Gastroesophageal sphincter (tissue), 3 donors: ENCODE measurements around the gene TRMT10C.

Experiments
- CTCF ChIP-seq, 4 experiments: fragments of 200-600 bp in 2 of 4; fragments of 450-650 bp in 2 of 4; sonication (generic) in 1 of 4; IDR thresholded peaks; one replicate each; pipeline ENCODE4 v1.5.1; 2017 to 2019; ENCODE audit warnings: antibody characterized with exemption in 4 of 4, mild to moderate bottlenecking in 2 of 4, moderate library complexity in 2 of 4
- POLR2A ChIP-seq, 2 donors: fragments of 450-650 bp; IDR thresholded peaks; one replicate each; pipeline ENCODE4 v1.6.1; 2017; ENCODE audit warnings: antibody characterized with exemption in 2 of 2, mild to moderate bottlenecking in 2 of 2, moderate library complexity in 1 of 2
- POLR2AphosphoS5 ChIP-seq: sonication (generic); formaldehyde crosslinking; IDR thresholded peaks from one replicate; pipeline ENCODE4 v1.6.1; 2017; ENCODE audit warnings: antibody characterized with exemption

DNA sequence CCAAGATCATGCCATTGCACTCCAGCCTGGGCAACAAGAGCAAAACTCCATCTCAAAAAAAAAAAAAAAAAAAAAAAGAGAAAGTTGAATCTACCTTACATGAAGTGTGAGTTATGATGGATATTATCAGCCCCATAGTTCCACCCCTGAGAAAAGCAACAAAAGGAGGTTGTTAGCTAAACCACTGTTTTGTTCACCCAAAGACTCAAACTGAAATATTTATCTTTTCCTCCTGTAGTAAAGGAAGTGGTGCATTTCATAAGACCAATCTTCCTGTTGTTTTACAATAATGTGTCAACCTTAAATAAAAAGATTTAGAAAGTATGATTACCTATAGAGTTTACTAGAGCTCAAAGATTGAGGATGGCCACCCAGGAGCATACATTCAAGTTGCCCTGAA lies 18.7 kb upstream of the TRMT10C start:
- TF ChIP-seq CTCF (IDR thresholded peaks at IDR 0.05) = no peak
- no peak for TF ChIP-seq POLR2AphosphoS5
- TF ChIP-seq POLR2A (IDR thresholded peaks at IDR 0.05) = no peak
